IMR-90 (cell line): ENCODE results near the gene TRMT1. TPM values are rescaled to one million over a fixed set of nuclear protein-coding genes. Genes with fewer than 3 reads are reported as not detected.

Experiments
- ATAC-seq: fragments of 200-7000 bp; cut with Tn5 transposase; 2 replicates; pipeline ENCODE4 v1.9.1; 2020; ENCODE audit warnings: low read depth, mild to moderate bottlenecking, moderate library complexity
- BruUV-seq: library from RNA; stranded (reverse); fragments of 400-500 nt; replicated peaks from 2 replicates; lab custom pipeline; 2021; lab: Mats Ljungman, UMichigan
- CTCF ChIA-PET: fragments of 300-600 bp; formaldehyde crosslinking; extraction: SDS; loops from one replicate; lab custom pipeline; 2021; ENCODE audit warnings: antibody characterized with exemption; lab: Yijun Ruan, JAX
- POLR2A ChIA-PET: fragments of 300-600 bp; sonication (Branson Sonifier 250); formaldehyde crosslinking; loops from one replicate; lab custom pipeline; 2022; ENCODE audit warnings: antibody characterized with exemption; ENCODE audit not compliant: unreplicated experiment; lab: Charles Lee
- DNase-seq: peaks from one replicate; pipeline ENCODE4 v3.0.0; 2013
- H2AFZ ChIP-seq: replicated peaks from 2 replicates; pipeline ENCODE3; 2013; ENCODE audit warnings: low read length, mild to moderate bottlenecking; ENCODE audit not compliant: poor library complexity
- H2AK5ac ChIP-seq: 2 replicates; pipeline ENCODE4 v1.6.1; 2013; ENCODE audit warnings: low read depth, low read length, inconsistent platforms
- H2AK9ac ChIP-seq: replicated peaks from 2 replicates; pipeline ENCODE3; 2013; ENCODE audit warnings: mild to moderate bottlenecking, low read depth, low read length, moderate library complexity; ENCODE audit not compliant: poor library complexity
- H2BK120ac ChIP-seq: 2 replicates; pipeline ENCODE4 v1.6.1; 2013; ENCODE audit warnings: low read depth, low read length, inconsistent platforms
- H2BK15ac ChIP-seq: 3 replicates; pipeline ENCODE4 v1.6.1; 2013; ENCODE audit warnings: low read depth, low read length, inconsistent platforms
- H2BK20ac ChIP-seq: 2 replicates; pipeline ENCODE4 v1.6.1; 2013; ENCODE audit warnings: low read depth, mild to moderate bottlenecking, inconsistent platforms, low read length, moderate library complexity
- H2BK5ac ChIP-seq: 2 replicates; pipeline ENCODE4 v1.6.1; 2013; ENCODE audit warnings: mild to moderate bottlenecking, low read depth, low read length, inconsistent platforms; ENCODE audit not compliant: poor library complexity, severe bottlenecking
- H3K14ac ChIP-seq: replicated peaks from 2 replicates; pipeline ENCODE4 v1.6.1; 2013; ENCODE audit warnings: low read depth, low read length, inconsistent platforms
- H3K18ac ChIP-seq: 2 replicates; pipeline ENCODE4 v1.6.1; 2013; ENCODE audit warnings: low read depth, low read length, control low read depth
- H3K23ac ChIP-seq: 2 replicates; pipeline ENCODE4 v1.6.1; 2013; ENCODE audit warnings: low read depth, low read length, inconsistent platforms
- H3K27ac ChIP-seq: 2 replicates; pipeline ENCODE4 v1.5.1; 2013; ENCODE audit warnings: mild to moderate bottlenecking, control low read depth, low read length; ENCODE audit not compliant: insufficient read depth
- H3K27me3 ChIP-seq: 2 replicates; pipeline ENCODE4 v1.6.1; 2013; ENCODE audit warnings: low read length; ENCODE audit not compliant: control insufficient read depth, insufficient read depth
- H3K36me3 ChIP-seq: 2 replicates; pipeline ENCODE4 v1.6.1; 2013; ENCODE audit warnings: low read length, mixed read lengths; ENCODE audit not compliant: control insufficient read depth, insufficient read depth
- H3K4ac ChIP-seq: 2 replicates; pipeline ENCODE4 v1.6.1; 2013; ENCODE audit warnings: low read depth, low read length, inconsistent platforms
- H3K4me1 ChIP-seq: 2 replicates; pipeline ENCODE4 v1.6.1; 2013; ENCODE audit warnings: low read length, mixed read lengths; ENCODE audit not compliant: control insufficient read depth, insufficient read depth
- H3K4me2 ChIP-seq: 2 replicates; pipeline ENCODE4 v1.6.1; 2013; ENCODE audit warnings: low read depth, mild to moderate bottlenecking, control low read depth, low read length, moderate library complexity
- H3K4me3 ChIP-seq: 2 replicates; pipeline ENCODE4 v1.5.1; 2013; ENCODE audit warnings: low read depth, mild to moderate bottlenecking, control low read depth, low read length, moderate library complexity; ENCODE audit not compliant: insufficient read depth
- H3K56ac ChIP-seq: 2 replicates; pipeline ENCODE4 v1.6.1; 2013; ENCODE audit warnings: low read length, inconsistent platforms; ENCODE audit not compliant: insufficient read depth; ENCODE audit errors: extremely low read depth
- H3K79me1 ChIP-seq, 2 experiments: 2 replicates each; pipeline ENCODE4 v1.6.1; 2013; ENCODE audit warnings: low read length in 2 of 2, inconsistent platforms in 1 of 2, low read depth in 1 of 2
- H3K9ac ChIP-seq: 2 replicates; pipeline ENCODE4 v1.6.1; 2013; ENCODE audit warnings: low read depth, low read length, control low read depth
- H3K9me1 ChIP-seq: 2 replicates; pipeline ENCODE4 v1.6.1; 2013; ENCODE audit warnings: low read length, inconsistent platforms; ENCODE audit not compliant: insufficient read depth
- H3K9me3 ChIP-seq: 2 replicates; pipeline ENCODE4 v1.6.1; 2013; ENCODE audit warnings: low read length; ENCODE audit not compliant: control insufficient read depth, insufficient read depth
- H4K20me1 ChIP-seq: 2 replicates; pipeline ENCODE4 v1.6.1; 2013; ENCODE audit warnings: low read length, inconsistent platforms; ENCODE audit not compliant: insufficient read depth
- H4K5ac ChIP-seq: 2 replicates; pipeline ENCODE4 v1.6.1; 2013; ENCODE audit warnings: mild to moderate bottlenecking, low read depth, low read length, control low read depth
- H4K8ac ChIP-seq, 2 experiments: 2 replicates each; pipeline ENCODE4 v1.6.1; 2013; ENCODE audit warnings: low read depth in 2 of 2, low read length in 2 of 2, control low read depth in 1 of 2, inconsistent platforms in 1 of 2
- H4K91ac ChIP-seq: 2 replicates; pipeline ENCODE4 v1.6.1; 2013; ENCODE audit warnings: low read depth, low read length, inconsistent platforms; ENCODE audit not compliant: insufficient read depth
- CHD1 ChIP-seq: IDR thresholded peaks from 2 replicates; pipeline ENCODE4 v1.6.1; 2012; ENCODE audit warnings: low read depth, low read length, improper control_type of control experiment
- ELK1 ChIP-seq: fragments of 150-350 bp; IDR thresholded peaks from 2 replicates; pipeline ENCODE4 v1.6.1; 2016; ENCODE audit warnings: low read depth, mild to moderate bottlenecking, low read length, moderate library complexity, borderline replicate concordance
- NFE2L2 ChIP-seq: fragments of 150-350 bp; IDR thresholded peaks from 2 replicates; pipeline ENCODE4 v1.6.1; 2016; ENCODE audit warnings: low read depth, mild to moderate bottlenecking, low read length
- POLR2A ChIP-seq: IDR thresholded peaks from 2 replicates; pipeline ENCODE4 v1.6.1; 2012; ENCODE audit warnings: mild to moderate bottlenecking, low read depth, low read length
- RAD21 ChIP-seq: IDR thresholded peaks from 2 replicates; pipeline ENCODE4 v1.6.1; 2012; ENCODE audit warnings: low read length, improper control_type of control experiment
- USF2 ChIP-seq: fragments of 150-350 bp; IDR thresholded peaks from 2 replicates; pipeline ENCODE4 v1.6.1; 2017; ENCODE audit warnings: mild to moderate bottlenecking, antibody characterized with exemption, low read length, low read depth
- WGBS, 2 experiments: methylation state at CpG; one replicate each; pipeline versions ENCODE4 v1.1.5 to v1.1.7; 2013; ENCODE audit warnings: missing lambda C conversion rate in 2 of 2; ENCODE audit not compliant: insufficient read length in 1 of 2; ENCODE audit errors: extremely low coverage in 2 of 2; 5-methylcytosine and 5-hydroxymethylcytosine counted together
- dilution Hi-C: fragments of 300-500 bp; cut with HindIII; formaldehyde crosslinking; loops from one replicate; pipeline ENCODE4 v1.14.3; 2018; ENCODE audit warnings: low sequenced_read_pairs; ENCODE audit not compliant: unreplicated experiment
- in situ Hi-C: fragments of 300-500 bp; cut with MboI; formaldehyde crosslinking; loops from 3 replicates; pipeline ENCODE4 v1.14.3; 2019; ENCODE audit warnings: low sequenced_read_pairs, inconsistent platforms, mixed read lengths
- intact Hi-C: fragments of 100-400 bp; cut with micrococcal nuclease; formaldehyde crosslinking; loops from 2 replicates; pipeline ENCODE4 v1.10.0; 2022
- polyA plus RNA-seq, 3 experiments: library from polyadenylated mRNA; depleted of rRNA; stranded (reverse); fragments of >200 nt; gene quantifications; 2 replicates each; pipeline ENCODE4 v1.2.3, GENCODE V29; 2012; ENCODE audit warnings: low replicate concordance in 1 of 3
- total RNA-seq: library from RNA; depleted of rRNA; stranded (reverse); fragments of >200 nt; gene quantifications from 2 replicates; pipeline ENCODE4 v1.2.3, GENCODE V29; 2012

TRMT1 gene
- total and polyA plus RNA-seq, 2 of the 4 experiments (the other 2 are of a cell fraction): 28.3 to 56.0 TPM

GRCh38 chr19:13151605-13152355 is 35.2 kb upstream of the TRMT1 start (continued):
- peak; percentile 69 for TF ChIP-seq USF2

- peak overlapping the region; percentile 90 for H4K91ac ChIP-seq
- TSS peak; percentile 78 for BruUV-seq
- peak overlapping the region; percentile 93 for H3K23ac ChIP-seq
- peak overlapping the region; percentile 99 for H3K9ac ChIP-seq
- peak overlapping the region; percentile 77 for H4K5ac ChIP-seq
- peak overlapping the region; percentile 92 to 98 for H4K8ac ChIP-seq
- intact Hi-C loops (loop anchor here (2.0 kb wide), 2 partner anchors 112 to 172 kb away; no protein-coding TSS in a partner anchor), dilution Hi-C loops (no loop called here), in situ Hi-C loops (loop anchor here (10.0 kb wide), 1 partner anchor 694 kb away; no protein-coding TSS in a partner anchor)
- H3K27ac ChIP-seq: peak overlapping the region; percentile 97
- H3K36me3 ChIP-seq: peaks cover 2% of the 10 kb centered on the region; the same call in 1 of the 2 replicates
- H3K18ac ChIP-seq: peak overlapping the region; percentile 81
- H3K4me3 ChIP-seq: peak overlapping the region; percentile 72
- POLR2A ChIA-PET: no interaction called here
- peak overlapping the region; percentile 99 for H2AK5ac ChIP-seq
- H3K4me2 ChIP-seq: peak overlapping the region; percentile 71
- peak; percentile 38 for TF ChIP-seq CHD1
- no peak for TF ChIP-seq RAD21
- TF ChIP-seq POLR2A: peak; percentile 28
- TF ChIP-seq NFE2L2: no peak
- no peak for TF ChIP-seq ELK1
- H3K4me1 ChIP-seq: peaks cover 12% of the 10 kb centered on the region
- H3K4ac ChIP-seq: peak overlapping the region; percentile 98
- H4K20me1 ChIP-seq: peaks cover 25% of the 10 kb centered on the region
- H3K14ac ChIP-seq: peak overlapping the region; percentile 97
- peak overlapping the region; percentile 54; the same call in 1 of the 2 replicates for H2BK120ac ChIP-seq
- H3K9me1 ChIP-seq: peaks cover 4% of the 10 kb centered on the region
- no peaks in the 10 kb centered on the region for H3K27me3 ChIP-seq
- H3K56ac ChIP-seq: peak overlapping the region; percentile 98
- no peaks in the 10 kb centered on the region for H3K9me3 ChIP-seq
- no peak for DNase-seq
- H2AFZ ChIP-seq: peak overlapping the region; percentile 98
- no peak overlapping the region; the same call in 2 of the 3 replicates for H2BK15ac ChIP-seq
- H3K79me1 ChIP-seq: peaks cover 2 to 47% of the 10 kb centered on the region in 2 experiments; a peak in 2 of 4 replicates
- peak overlapping the region; percentile 89 for H2BK5ac ChIP-seq
- 0% methylated on average over 12 of the region's 34 CpGs; no CpG with 5 or more reads in 1 of the 2 experiments for WGBS, 2 experiments
- peak overlapping the region; percentile 100 for H2AK9ac ChIP-seq
- no peak overlapping the region for H2BK20ac ChIP-seq
- no peak; the same call in 1 of the 2 replicates for ATAC-seq
- CTCF ChIA-PET: no interaction called here
Observed at GRCh38 chr19:13150931-13151604, 34.5 kb upstream of the TRMT1 start.
